Sigmoid colon (tissue), 4 donors: Measurements from ENCODE around the gene CALY.

Experiments used
- EP300 ChIP-seq, 4 donors: sonication (generic); formaldehyde crosslinking; IDR thresholded peaks; one replicate each; pipeline ENCODE4 v1.6.1; 2017; ENCODE audit warnings: antibody characterized with exemption in 4 of 4
- POLR2A ChIP-seq, 2 donors: fragments of 450-650 bp; IDR thresholded peaks; one replicate each; pipeline ENCODE4 v1.6.1; 2016; ENCODE audit warnings: antibody characterized with exemption in 2 of 2, mild to moderate bottlenecking in 2 of 2, moderate library complexity in 2 of 2
- POLR2AphosphoS5 ChIP-seq, 4 donors: sonication (generic); formaldehyde crosslinking; IDR thresholded peaks; one replicate each; pipeline ENCODE4 v1.6.1; 2017; ENCODE audit warnings: antibody characterized with exemption in 4 of 4
- TF ChIP-seq, protein P1 (sequence below), 4 experiments: fragments of 450-650 bp in 3 of 4; fragments of 200-600 bp in 1 of 4; IDR thresholded peaks; one replicate each; pipeline ENCODE4 v1.5.1; 2016 to 2019; ENCODE audit warnings: antibody characterized with exemption in 4 of 4, mild to moderate bottlenecking in 3 of 4, moderate library complexity in 2 of 4

DNA sequence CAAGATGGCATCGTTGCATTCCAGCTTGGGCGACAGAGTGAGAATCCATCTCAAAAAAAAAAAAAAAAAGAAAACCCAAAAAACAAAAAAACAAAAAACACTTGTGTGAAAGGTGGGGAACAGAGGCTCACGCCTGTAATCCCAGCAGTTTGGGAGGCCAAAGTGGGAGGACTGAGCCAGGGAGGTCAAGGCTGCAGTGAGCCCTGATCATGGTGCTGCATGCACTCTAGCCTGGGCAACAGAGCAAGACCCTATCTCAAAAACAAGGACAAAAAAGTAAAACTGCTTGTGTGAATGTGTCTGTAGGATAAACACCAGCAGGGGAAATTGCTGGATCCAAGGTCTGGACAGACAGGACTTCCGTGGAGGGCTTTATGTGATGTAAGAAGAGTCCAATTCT is 46.9 kb upstream of the CALY start:
- TF ChIP-seq POLR2A (IDR thresholded peaks at IDR 0.05), result no peak
- TF ChIP-seq, protein P1, sequence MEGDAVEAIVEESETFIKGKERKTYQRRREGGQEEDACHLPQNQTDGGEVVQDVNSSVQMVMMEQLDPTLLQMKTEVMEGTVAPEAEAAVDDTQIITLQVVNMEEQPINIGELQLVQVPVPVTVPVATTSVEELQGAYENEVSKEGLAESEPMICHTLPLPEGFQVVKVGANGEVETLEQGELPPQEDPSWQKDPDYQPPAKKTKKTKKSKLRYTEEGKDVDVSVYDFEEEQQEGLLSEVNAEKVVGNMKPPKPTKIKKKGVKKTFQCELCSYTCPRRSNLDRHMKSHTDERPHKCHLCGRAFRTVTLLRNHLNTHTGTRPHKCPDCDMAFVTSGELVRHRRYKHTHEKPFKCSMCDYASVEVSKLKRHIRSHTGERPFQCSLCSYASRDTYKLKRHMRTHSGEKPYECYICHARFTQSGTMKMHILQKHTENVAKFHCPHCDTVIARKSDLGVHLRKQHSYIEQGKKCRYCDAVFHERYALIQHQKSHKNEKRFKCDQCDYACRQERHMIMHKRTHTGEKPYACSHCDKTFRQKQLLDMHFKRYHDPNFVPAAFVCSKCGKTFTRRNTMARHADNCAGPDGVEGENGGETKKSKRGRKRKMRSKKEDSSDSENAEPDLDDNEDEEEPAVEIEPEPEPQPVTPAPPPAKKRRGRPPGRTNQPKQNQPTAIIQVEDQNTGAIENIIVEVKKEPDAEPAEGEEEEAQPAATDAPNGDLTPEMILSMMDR (IDR thresholded peaks at IDR 0.05), result no peak
- no peak for TF ChIP-seq POLR2AphosphoS5 (IDR thresholded peaks at IDR 0.05)
- no peak for TF ChIP-seq EP300 (IDR thresholded peaks at IDR 0.05)
